Gastroesophageal sphincter (tissue), 4 donors: ENCODE results near the gene N4BP2L1. TPM values are rescaled to one million over a fixed set of nuclear protein-coding genes. Genes with fewer than 3 reads are reported as not detected.

ENCODE experiments used
- ATAC-seq: fragments of 150-250 bp; one replicate; pipeline ENCODE4 v1.9.1; 2016; ENCODE audit warnings: mild to moderate bottlenecking, moderate library complexity
- H3K27ac ChIP-seq, 4 donors: fragments of 200-600 bp; sonication (generic) in 3 of 4; 1 replicate in 3 of 4; 2 replicates in 1 of 4; pipeline ENCODE4 v1.5.1; 2016 to 2019
- H3K27me3 ChIP-seq: fragments of 200-600 bp; sonication (generic); one replicate; pipeline ENCODE4 v1.5.1; 2019
- H3K36me3 ChIP-seq, 2 donors: fragments of 200-600 bp; sonication (generic); one replicate each; pipeline ENCODE4 v1.5.1; 2019; ENCODE audit warnings: control low read depth in 1 of 2
- H3K4me1 ChIP-seq, 3 donors: fragments of 200-600 bp; sonication (generic); 1 replicate in 2 of 3; 2 replicates in 1 of 3; pipeline ENCODE4 v1.5.1; 2016 to 2019; ENCODE audit warnings: control low read depth in 2 of 3
- H3K4me3 ChIP-seq, 2 donors: fragments of 200-600 bp; sonication (generic); one replicate each; pipeline ENCODE4 v1.5.1; 2019; ENCODE audit warnings: mild to moderate bottlenecking in 1 of 2, moderate library complexity in 1 of 2
- H3K9me3 ChIP-seq, 3 donors: fragments of 200-600 bp; sonication (generic); one replicate each; pipeline ENCODE4 v1.5.1; 2017 to 2019; ENCODE audit warnings: control low read depth in 2 of 3
- CTCF ChIP-seq, 4 experiments: fragments of 200-600 bp in 2 of 4; fragments of 450-650 bp in 2 of 4; sonication (generic) in 1 of 4; IDR thresholded peaks; one replicate each; pipeline ENCODE4 v1.5.1; 2017 to 2019; ENCODE audit warnings: antibody characterized with exemption in 4 of 4, mild to moderate bottlenecking in 2 of 4, moderate library complexity in 2 of 4
- EP300 ChIP-seq: sonication (generic); formaldehyde crosslinking; IDR thresholded peaks from one replicate; pipeline ENCODE4 v1.6.1; 2017; ENCODE audit warnings: antibody characterized with exemption, mild to moderate bottlenecking
- POLR2A ChIP-seq, 2 donors: fragments of 450-650 bp; IDR thresholded peaks; one replicate each; pipeline ENCODE4 v1.6.1; 2017; ENCODE audit warnings: antibody characterized with exemption in 2 of 2, mild to moderate bottlenecking in 2 of 2, moderate library complexity in 1 of 2
- POLR2AphosphoS5 ChIP-seq: sonication (generic); formaldehyde crosslinking; IDR thresholded peaks from one replicate; pipeline ENCODE4 v1.6.1; 2017; ENCODE audit warnings: antibody characterized with exemption
- WGBS, 2 donors: methylation state at CpG; one replicate each; pipeline ENCODE4 v1.1.5; 2018; ENCODE audit warnings: low coverage in 1 of 2; 5-methylcytosine and 5-hydroxymethylcytosine counted together
- total RNA-seq, 4 donors: library from RNA; depleted of rRNA; stranded (reverse); fragments of >200 nt; gene quantifications; one replicate each; pipeline ENCODE4 v1.1.0, GENCODE V29; 2016

N4BP2L1 gene
- total RNA-seq, 4 donors from 2014 or later = 7.2 to 31.0 (median 22.5) TPM

GRCh38 chr13:32419862-32420261, 8.1 kb downstream of the N4BP2L1 start:
- ATAC-seq = no peak
- Histone ChIP-seq H3K4me1 (peaks cover 0 to 1% (median 0%) of the 10 kb centered on the region in 3 donors), H3K4me3 (no peak overlapping the region), H3K36me3 (peaks cover 0 to 16% of the 10 kb centered on the region in 2 donors), H3K9me3 (no peaks in the 10 kb centered on the region), H3K27ac (no peak overlapping the region), H3K27me3 (no peaks in the 10 kb centered on the region)
- WGBS, 2 donors = 100% methylated on average over 1 of the region's 2 CpGs; no CpG with 5 or more reads in 1 of the 2 donors
- TF ChIP-seq POLR2A (IDR thresholded peaks at IDR 0.05) (no peak), POLR2AphosphoS5 (no peak), EP300 (no peak), CTCF (IDR thresholded peaks at IDR 0.05) (no peak)

GRCh38 chr13:32417995-32418394, 9.9 kb downstream of the N4BP2L1 start:
- H3K9me3 ChIP-seq = no peaks in the 10 kb centered on the region
- no peaks in the 10 kb centered on the region for H3K4me1 ChIP-seq
- no peak for ATAC-seq
- H3K27ac ChIP-seq = no peak overlapping the region
- no peaks in the 10 kb centered on the region for H3K27me3 ChIP-seq
- peaks cover 0 to 16% of the 10 kb centered on the region in 2 donors for H3K36me3 ChIP-seq
- no peak for TF ChIP-seq POLR2AphosphoS5
- TF ChIP-seq EP300 = no peak
- TF ChIP-seq CTCF (IDR thresholded peaks at IDR 0.05) = no peak
- TF ChIP-seq POLR2A (IDR thresholded peaks at IDR 0.05) = no peak
- 100% methylated on average over 1 of the region's 1 CpG for WGBS, 2 donors
- no peak overlapping the region for H3K4me3 ChIP-seq

- Histone ChIP-seq H3K9me3 (no peaks in the 10 kb centered on the region), H3K4me1 (peaks cover 0 to 5% (median 0%) of the 10 kb centered on the region in 3 donors), H3K36me3 (peaks cover 0 to 6% of the 10 kb centered on the region in 2 donors), H3K27me3 (no peaks in the 10 kb centered on the region), H3K4me3 (no peak overlapping the region), H3K27ac (no peak overlapping the region)
- ATAC-seq = no peak
- TF ChIP-seq EP300 (no peak), POLR2A (IDR thresholded peaks at IDR 0.05) (no peak), POLR2AphosphoS5 (no peak), CTCF (IDR thresholded peaks at IDR 0.05) (no peak)
Measured at GRCh38 chr13:32415019-32415418, 12.9 kb downstream of the N4BP2L1 start.

GRCh38 chr13:32414580-32414979, 13.3 kb downstream of the N4BP2L1 start:
- Histone ChIP-seq H3K27me3 (no peaks in the 10 kb centered on the region), H3K27ac (no peak overlapping the region), H3K4me3 (no peak overlapping the region), H3K9me3 (no peaks in the 10 kb centered on the region), H3K4me1 (peaks cover 0 to 9% (median 0%) of the 10 kb centered on the region in 3 donors), H3K36me3 (peaks cover 0 to 2% of the 10 kb centered on the region in 2 donors)
- no peak for ATAC-seq
- no peak for TF ChIP-seq POLR2AphosphoS5
- no peak for TF ChIP-seq POLR2A (IDR thresholded peaks at IDR 0.05)
- TF ChIP-seq EP300 = no peak
- TF ChIP-seq CTCF (IDR thresholded peaks at IDR 0.05) = no peak
- 66 to 89% methylated on average over 2 of the region's 2 CpGs for WGBS, 2 donors

GRCh38 chr13:32413284-32413683, 14.6 kb downstream of the N4BP2L1 start:
- 94 to 100% methylated on average over 3 of the region's 3 CpGs for WGBS, 2 donors
- no peak for TF ChIP-seq POLR2A (IDR thresholded peaks at IDR 0.05)
- Histone ChIP-seq H3K36me3 (no peaks in the 10 kb centered on the region), H3K4me1 (peaks cover 0 to 18% (median 0%) of the 10 kb centered on the region in 3 donors), H3K27ac (no peak overlapping the region), H3K9me3 (no peaks in the 10 kb centered on the region), H3K4me3 (no peak overlapping the region), H3K27me3 (no peaks in the 10 kb centered on the region)
- ATAC-seq = no peak
